ENCODE results near the gene DYSF.

DYSF gene

GRCh38 chr2:71575966-71576365, 122.6 kb downstream of the DYSF start:
- no peak for DNase-seq (ENCODE audit: low read depth)

- no peak for DNase-seq (ENCODE audit: low read depth)
These were observed 123.2 kb downstream of the DYSF start for GRCh38 chr2:71576541-71576940.

DNA sequence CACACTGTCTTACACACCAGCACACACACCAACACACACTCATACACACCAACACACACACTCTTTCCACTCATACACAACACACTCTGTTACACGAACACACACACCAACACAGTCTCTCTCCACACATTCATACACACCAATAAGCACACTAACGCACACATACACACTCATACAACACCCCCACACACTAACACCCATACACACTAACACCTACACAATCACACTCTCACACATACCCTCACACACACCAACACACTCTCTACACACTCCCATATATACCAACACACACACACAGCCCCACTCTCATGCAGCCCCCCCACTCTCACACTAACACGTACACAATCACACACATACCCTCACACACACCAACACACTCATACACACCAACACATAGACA, 123.8 kb downstream of the DYSF start:
- no peak for DNase-seq (ENCODE audit: low read depth)

DNA sequence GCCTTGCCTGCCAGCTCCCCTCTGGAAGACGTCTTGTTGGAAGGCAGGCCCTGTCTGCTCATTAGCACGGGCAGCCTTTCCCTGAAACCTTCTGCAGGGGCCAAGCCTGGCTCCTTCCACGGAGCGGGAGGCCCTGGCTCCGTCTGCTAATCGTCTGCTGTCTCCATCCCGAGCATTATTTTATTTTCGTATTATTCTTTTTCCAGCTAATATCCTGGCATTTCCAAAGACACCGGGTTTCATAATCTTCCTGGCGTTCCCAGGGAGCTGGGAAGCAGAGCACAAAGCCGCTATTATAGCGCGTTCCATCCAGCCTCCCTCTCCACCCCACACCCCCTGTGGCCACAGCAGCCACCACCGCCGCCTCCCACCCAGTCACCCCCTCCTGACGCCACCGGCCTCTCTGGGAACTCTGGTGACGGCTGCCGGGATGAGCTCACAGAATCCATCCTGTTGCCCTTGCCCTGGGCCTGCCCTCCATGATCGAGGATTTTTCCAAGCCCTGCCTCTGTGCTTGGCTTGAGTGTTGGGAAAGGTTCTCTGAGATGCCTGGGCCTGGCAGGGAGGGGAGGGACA, 125.5 kb downstream of the DYSF start:
- DNase-seq (ENCODE audit: low read depth), result no peak

GRCh38 chr2:71581026-71581425, 127.7 kb downstream of the DYSF start:
- DNase-seq (ENCODE audit: low read depth), result no peak

DNA sequence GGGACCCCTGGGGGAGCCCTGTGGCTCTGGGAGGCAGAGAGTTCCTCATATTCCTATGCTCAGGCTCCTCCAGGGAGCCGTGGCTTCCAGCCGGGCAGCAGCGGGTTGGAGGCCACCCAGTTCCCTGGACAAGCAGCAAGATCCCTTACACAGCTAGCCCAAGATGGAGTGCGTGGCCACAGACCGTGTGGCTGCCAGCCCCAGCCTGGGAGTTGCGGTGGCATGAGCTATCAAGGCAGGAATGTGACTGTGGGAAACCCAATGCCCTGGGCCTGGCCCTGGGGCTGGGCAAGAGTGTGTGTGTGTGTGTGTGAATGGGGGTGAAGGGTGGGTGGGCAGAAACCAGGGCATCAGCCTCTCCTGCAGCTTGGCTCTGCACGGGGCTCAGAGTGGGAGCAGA, 130.5 kb downstream of the DYSF start:
- DNase-seq (ENCODE audit: low read depth), result no peak

DNA sequence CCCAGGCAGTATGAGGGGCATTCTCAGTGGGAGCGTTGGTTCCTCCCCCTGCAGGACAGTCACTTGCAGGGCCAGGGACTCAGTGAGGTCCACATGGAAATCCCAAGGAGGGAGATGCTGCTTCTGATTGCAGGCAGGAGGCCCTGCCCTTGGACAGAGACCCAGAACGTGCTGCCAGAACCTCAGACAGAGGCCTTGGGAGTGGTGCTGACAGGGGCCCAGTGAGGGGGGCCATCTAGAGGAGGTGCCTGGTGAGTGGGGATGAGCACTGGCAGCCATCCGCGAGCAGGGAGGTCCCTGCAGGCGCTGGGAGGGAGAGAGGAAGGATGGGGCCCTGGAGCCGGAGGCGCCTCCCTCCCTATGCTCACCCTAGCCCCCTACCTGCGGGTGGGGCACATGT, 133.1 kb downstream of the DYSF start:
- no peak for DNase-seq (ENCODE audit: low read depth)

DNA sequence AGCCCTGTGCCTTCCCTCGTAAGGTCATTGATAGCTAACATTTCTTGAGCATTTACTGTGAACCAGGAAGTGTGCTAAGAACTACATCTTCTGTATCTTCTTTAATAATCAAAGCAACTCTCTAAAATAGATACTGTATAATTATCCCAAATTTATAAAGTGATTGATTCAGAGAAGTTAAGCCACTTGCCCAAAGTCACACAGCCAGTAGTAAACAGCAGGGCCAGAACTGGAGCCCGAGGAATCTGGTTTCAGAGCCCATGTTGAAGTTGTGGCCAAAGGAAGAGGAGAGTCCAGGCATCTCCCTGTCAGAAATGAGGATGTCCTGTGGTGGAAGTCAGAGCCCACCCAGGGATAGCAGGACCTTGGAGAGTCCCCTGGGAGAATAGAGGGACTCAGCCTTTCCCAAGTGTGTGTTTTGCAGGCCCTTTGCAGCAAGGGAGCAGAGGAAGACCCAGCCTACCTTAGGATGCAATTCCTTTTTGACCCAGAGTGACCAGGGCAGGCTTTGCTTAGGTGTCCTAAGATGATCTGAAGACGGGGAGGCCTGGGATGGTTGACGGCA, 134.2 kb downstream of the DYSF start:
- no peak for DNase-seq (ENCODE audit: low read depth)

- DNase-seq (ENCODE audit: low read depth), result no peak
These were observed 135.3 kb downstream of the DYSF start for GRCh38 chr2:71588497-71589170.

GRCh38 chr2:71589763-71590162, 136.4 kb downstream of the DYSF start:
- no peak for DNase-seq (ENCODE audit: low read depth)

DNA sequence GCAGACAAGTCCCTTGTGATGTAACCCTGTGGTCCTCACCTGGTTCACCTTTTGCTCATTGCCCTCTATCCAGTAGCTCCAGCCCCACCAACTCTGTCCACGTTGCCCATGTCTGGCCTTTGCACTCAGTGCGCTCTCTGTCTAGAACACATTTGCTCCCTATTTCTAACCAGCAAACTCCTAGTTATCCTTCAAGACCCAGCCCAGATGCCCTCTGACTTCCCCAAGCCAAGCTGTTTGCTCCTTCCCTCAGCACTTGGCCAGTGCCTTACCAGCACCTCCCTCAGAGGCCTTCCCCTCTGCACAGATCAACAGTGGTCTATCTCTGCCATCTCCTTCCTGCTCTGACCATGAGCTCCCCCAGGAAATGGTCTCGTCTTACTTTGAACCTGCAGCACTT, 137.7 kb downstream of the DYSF start:
- DNase-seq (ENCODE audit: low read depth), result no peak

GRCh38 chr2:71592181-71592711, 138.9 kb downstream of the DYSF start:
- no peak for DNase-seq (ENCODE audit: low read depth)

- no peak for DNase-seq (ENCODE audit: low read depth)
These were observed 142.2 kb downstream of the DYSF start for GRCh38 chr2:71595569-71595968.

DNA sequence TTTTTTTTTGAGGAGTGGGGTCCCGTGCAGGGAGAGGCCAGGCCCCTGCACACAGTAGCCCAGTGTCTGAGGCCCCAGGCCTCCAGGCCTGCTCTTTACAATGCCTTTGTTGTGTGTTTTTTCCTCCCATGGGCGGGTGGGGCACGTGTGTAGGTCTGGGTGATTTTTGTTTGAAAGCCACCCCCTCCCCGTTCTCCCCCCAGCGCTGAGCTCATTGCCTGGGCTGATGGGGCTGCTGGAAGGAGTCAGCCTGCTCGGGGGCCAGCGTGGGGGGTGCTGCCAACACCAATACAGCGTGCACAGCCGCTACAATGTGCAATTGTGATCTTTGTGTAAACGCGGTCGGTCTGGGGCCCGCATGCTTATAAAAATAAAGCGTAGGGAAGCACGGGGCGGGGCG, 142.7 kb downstream of the DYSF start:
- no peak for DNase-seq (ENCODE audit: low read depth)

DNA sequence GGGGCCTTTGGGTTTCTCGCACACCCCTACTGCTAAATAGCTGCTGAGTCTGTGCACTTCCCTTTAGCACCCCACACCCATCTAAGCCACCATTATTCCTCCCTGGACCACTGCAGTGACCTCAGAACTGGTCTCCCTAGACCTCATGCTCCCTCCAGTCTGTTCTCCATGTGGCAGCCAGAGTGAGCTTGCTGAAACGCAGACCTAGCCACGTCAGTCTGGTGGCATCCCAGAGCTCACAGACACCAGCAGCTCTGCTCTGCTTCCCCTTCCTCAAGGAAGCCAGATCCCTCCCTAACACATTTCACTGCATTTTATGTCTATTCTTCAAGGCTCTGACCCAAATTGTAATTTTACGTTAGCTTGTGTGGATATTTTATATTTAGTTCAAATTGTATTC, 144.4 kb downstream of the DYSF start:
- DNase-seq (ENCODE audit: low read depth), result no peak

- no peak for DNase-seq (ENCODE audit: low read depth)
These were observed 145.2 kb downstream of the DYSF start for GRCh38 chr2:71598526-71598925.

- no peak for DNase-seq (ENCODE audit: low read depth)
These were observed 145.7 kb downstream of the DYSF start for GRCh38 chr2:71599038-71599437.

DNA sequence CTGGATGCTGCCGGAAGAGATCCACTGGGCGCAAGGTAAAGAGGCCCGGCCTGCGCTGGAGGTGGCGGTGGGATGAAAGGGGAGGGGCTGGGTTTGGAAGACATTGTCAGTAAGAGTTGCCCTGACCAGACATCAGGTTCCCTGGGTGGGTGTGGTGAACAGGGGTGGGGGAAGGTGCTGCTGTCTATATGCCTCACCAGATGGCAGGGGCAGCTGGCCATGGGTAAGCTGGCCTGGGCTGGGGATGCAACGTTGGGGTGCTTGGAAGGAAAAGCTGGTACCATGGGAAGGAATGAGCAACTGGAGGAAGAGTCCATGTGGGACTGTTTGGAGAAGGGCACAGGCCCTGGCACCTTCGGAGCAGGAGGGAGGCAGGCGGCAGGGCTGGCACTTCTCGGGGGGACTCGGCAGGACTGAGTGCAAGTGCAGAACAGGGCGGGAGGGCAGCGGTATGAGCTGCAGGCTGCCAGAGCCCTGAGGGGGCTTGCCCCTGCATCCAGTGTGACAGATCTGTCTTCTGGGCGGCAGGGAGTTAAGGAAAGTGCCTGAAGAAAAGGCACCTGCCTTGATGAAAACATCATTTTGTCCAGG, 146.4 kb downstream of the DYSF start:
- DNase-seq (ENCODE audit: low read depth), result no peak

DNA sequence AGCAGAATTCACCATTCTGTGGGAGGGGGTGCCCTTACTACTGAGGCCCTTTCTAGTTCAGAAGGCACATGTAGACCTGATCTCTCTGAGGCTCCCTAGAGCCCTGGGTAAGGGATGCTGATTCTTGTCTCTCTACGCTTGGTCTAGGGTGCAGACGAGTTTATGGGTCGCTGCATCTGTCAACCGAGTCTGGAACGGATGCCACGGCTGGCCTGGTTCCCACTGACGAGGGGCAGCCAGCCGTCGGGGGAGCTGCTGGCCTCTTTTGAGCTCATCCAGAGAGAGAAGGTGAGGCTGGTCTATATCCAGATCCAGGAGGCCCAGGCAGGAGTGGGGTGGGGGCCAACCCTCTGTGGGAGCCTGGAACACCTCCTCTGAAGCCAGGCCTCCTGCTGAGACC, 147.2 kb downstream of the DYSF start:
- no peak for DNase-seq (ENCODE audit: low read depth)

GRCh38 chr2:71601136-71602114, 148.1 kb downstream of the DYSF start:
- no peak for DNase-seq (ENCODE audit: low read depth)

DNA sequence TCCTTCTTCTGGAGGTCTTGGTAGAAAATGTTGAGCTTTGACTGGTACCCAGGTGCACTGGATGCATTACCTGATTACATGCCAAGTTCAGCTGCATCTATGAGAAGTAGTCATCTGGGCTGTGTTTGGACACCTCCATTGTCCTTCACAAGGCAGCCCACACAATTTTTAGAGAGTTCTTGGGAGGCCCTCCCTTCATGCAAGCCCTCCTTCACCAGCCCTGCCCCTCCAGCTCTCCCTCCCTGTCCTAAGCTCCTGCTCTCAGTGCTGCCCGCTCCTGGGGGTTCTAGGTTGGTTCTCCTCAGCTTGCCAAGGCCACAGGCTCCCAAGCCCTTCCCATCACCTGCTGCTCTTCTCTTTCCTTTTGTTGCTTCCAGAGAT, 148.7 kb downstream of the DYSF start:
- DNase-seq (ENCODE audit: low read depth), result no peak

GRCh38 chr2:71602581-71602980, 149.2 kb downstream of the DYSF start:
- no peak for DNase-seq (ENCODE audit: low read depth)
